IPS-20b (cell line): Measurements from ENCODE around the gene ELL.

Experiments used
- H3K27ac ChIP-seq: one replicate; pipeline ENCODE4 v1.5.1; 2013; ENCODE audit warnings: low read length
- H3K27me3 ChIP-seq: 2 replicates; pipeline ENCODE4 v1.6.1; 2013; ENCODE audit warnings: mild to moderate bottlenecking, low read length, inconsistent platforms; ENCODE audit not compliant: insufficient read depth
- H3K36me3 ChIP-seq: 2 replicates; pipeline ENCODE4 v1.6.1; 2013; ENCODE audit warnings: low read depth, mild to moderate bottlenecking, inconsistent platforms, low read length, moderate library complexity; ENCODE audit not compliant: insufficient read depth
- H3K4me1 ChIP-seq: 2 replicates; pipeline ENCODE4 v1.6.1; 2013; ENCODE audit warnings: mild to moderate bottlenecking, control low read depth, inconsistent platforms, low read length, moderate library complexity; ENCODE audit not compliant: insufficient read depth
- H3K4me3 ChIP-seq: 2 replicates; pipeline ENCODE4 v1.5.1; 2013; ENCODE audit warnings: mild to moderate bottlenecking, low read length, inconsistent platforms
- H3K9ac ChIP-seq: 2 replicates; pipeline ENCODE4 v1.6.1; 2013; ENCODE audit warnings: low read depth, mild to moderate bottlenecking, inconsistent platforms, low read length, moderate library complexity
- H3K9me3 ChIP-seq: 2 replicates; pipeline ENCODE4 v1.6.1; 2013; ENCODE audit warnings: mild to moderate bottlenecking, low read depth, low read length, inconsistent platforms; ENCODE audit not compliant: insufficient read depth

ELL gene

DNA sequence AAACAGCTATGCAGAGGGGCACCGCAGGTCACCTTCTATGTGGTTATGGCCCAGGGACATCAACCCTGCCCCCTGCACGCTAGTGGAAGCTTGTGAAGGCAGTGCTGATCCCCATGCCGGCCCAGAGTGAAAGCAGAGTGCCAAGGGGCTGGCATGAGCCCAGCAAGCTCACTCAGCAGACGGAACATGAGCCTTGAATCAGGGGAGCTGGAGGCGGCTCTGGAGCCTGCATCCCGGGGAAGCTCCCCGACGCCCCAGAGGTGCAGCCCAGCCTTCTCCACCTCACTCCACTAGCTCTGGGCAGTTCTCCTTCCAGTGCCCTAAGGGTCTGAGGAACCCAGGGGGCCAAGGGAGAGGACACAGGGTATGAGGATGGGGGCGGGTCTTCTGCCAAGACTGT lies 64.9 kb downstream of the ELL start:
- no peaks in the 10 kb centered on the region for H3K9me3 ChIP-seq
- no peak overlapping the region for H3K27ac ChIP-seq
- no peak overlapping the region for H3K9ac ChIP-seq
- no peak overlapping the region for H3K4me3 ChIP-seq
- H3K27me3 ChIP-seq = no peaks in the 10 kb centered on the region
- H3K4me1 ChIP-seq = no peaks in the 10 kb centered on the region
- peaks cover 27% of the 10 kb centered on the region for H3K36me3 ChIP-seq

GRCh38 chr19:18456279-18456678 lies 65.6 kb downstream of the ELL start:
- no peak overlapping the region for H3K9ac ChIP-seq
- no peaks in the 10 kb centered on the region for H3K4me1 ChIP-seq
- H3K27ac ChIP-seq = no peak overlapping the region
- H3K36me3 ChIP-seq = peaks cover 22% of the 10 kb centered on the region
- H3K9me3 ChIP-seq = no peaks in the 10 kb centered on the region
- no peaks in the 10 kb centered on the region for H3K27me3 ChIP-seq
- no peak overlapping the region for H3K4me3 ChIP-seq

- no peak overlapping the region for H3K4me3 ChIP-seq
- H3K36me3 ChIP-seq = peaks cover 15% of the 10 kb centered on the region; the same call in 1 of the 2 replicates
- H3K4me1 ChIP-seq = no peaks in the 10 kb centered on the region
- no peaks in the 10 kb centered on the region for H3K27me3 ChIP-seq
- no peaks in the 10 kb centered on the region for H3K9me3 ChIP-seq
- no peak overlapping the region for H3K27ac ChIP-seq
- no peak overlapping the region; the same call in 1 of the 2 replicates for H3K9ac ChIP-seq
These were observed 68.4 kb downstream of the ELL start for GRCh38 chr19:18453269-18454024.

DNA sequence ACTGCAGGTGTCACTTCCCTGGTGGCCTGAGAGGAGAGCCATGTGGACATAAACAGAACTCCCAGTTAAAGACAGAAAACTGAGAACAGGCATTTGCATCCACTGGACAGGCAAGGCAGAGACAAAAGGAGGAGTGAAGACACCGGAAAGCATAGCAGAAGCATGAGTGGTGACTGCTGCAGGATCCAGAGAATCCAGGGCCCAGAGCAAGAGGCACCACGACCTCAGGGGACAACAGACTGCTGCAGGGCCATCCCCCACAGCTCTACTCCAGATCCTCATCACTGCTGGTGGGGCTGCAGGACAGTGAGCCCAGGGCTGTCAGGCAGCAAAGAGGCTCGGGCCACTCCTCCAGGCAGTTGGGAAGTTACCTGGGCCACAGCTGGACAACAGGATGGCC lies 69.5 kb downstream of the ELL start:
- H3K36me3 ChIP-seq = peaks cover 8% of the 10 kb centered on the region; the same call in 1 of the 2 replicates
- no peaks in the 10 kb centered on the region for H3K27me3 ChIP-seq
- no peak overlapping the region for H3K4me3 ChIP-seq
- no peaks in the 10 kb centered on the region for H3K9me3 ChIP-seq
- H3K4me1 ChIP-seq = no peaks in the 10 kb centered on the region
- no peak overlapping the region for H3K9ac ChIP-seq
- no peak overlapping the region for H3K27ac ChIP-seq

- H3K9me3 ChIP-seq = no peaks in the 10 kb centered on the region
- no peak overlapping the region for H3K27ac ChIP-seq
- H3K4me1 ChIP-seq = no peaks in the 10 kb centered on the region
- H3K27me3 ChIP-seq = no peaks in the 10 kb centered on the region
- H3K9ac ChIP-seq = no peak overlapping the region
- peaks cover 17% of the 10 kb centered on the region; the same call in 1 of the 2 replicates for H3K36me3 ChIP-seq
- H3K4me3 ChIP-seq = no peak overlapping the region
These were observed 70.7 kb downstream of the ELL start for GRCh38 chr19:18450931-18451836.

DNA sequence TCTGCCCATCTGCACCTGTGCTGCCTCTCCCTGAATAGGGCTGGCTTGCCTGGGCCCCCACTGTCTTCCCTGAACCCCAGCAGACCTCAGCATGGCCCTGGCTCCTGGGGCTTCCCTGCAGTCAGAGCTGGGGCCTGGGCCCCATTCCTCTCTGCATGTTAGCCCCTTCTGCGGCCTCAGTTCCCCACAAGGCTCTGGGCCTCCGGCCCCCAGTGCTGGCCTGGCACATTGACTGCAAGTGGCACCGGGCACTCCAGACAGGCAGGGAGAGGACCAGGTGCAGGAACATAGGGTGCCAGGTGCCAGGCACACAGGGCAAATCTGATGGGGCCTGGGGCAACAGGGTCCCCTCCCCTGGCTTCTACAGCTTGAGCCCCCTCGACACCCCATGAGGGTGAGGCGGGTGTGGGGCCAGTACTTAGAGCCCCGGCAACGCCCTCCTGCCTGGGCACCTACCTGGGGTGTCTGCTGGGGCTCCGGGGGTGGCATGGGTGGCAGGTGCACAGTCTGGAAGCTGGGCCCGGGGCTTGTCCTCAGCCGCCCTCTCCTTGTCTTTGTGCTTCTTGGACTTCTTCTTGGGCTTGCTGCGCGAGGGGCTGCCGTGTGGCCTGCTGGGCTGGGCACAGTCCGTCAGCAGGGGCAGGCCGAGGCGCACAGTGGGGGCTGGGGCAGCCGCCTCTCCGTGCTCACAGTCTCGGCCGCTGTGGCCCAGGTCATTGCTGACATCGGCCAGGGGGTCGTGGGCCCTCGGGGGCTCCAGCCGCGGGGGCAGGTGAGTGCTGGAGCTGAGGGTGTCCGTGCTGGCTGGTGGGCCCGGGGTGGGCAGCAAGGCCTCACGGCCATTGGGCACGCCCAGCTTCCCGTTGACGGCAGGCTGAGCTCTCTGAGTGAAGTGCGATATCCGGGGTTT lies 71.6 kb downstream of the ELL start:
- H3K27me3 ChIP-seq = no peaks in the 10 kb centered on the region
- H3K36me3 ChIP-seq = peaks cover 19% of the 10 kb centered on the region; the same call in 1 of the 2 replicates
- no peaks in the 10 kb centered on the region for H3K4me1 ChIP-seq
- no peak overlapping the region for H3K27ac ChIP-seq
- no peaks in the 10 kb centered on the region for H3K9me3 ChIP-seq
- no peak overlapping the region for H3K9ac ChIP-seq
- H3K4me3 ChIP-seq = no peak overlapping the region

DNA sequence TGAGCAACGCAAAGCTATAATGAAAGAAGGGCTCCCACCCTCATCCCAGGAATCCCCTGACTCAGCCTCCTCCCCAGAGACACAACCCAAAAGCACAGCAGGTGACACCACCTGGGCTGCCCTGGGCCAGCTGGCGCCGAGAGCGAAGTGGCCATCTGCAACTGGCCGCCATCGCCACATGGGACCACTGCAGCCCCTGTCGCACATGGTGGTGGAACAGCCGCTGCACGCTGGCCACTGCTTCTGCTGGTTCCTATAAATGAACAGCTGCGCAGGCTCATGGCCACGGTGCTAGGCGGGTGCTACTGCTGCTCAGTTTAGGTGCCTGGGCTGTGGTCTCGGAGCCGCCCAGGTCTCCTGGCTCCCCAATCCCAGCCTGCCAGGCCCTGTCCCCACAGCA lies 72.3 kb downstream of the ELL start:
- no peak overlapping the region for H3K4me3 ChIP-seq
- no peak overlapping the region for H3K9ac ChIP-seq
- H3K9me3 ChIP-seq = no peaks in the 10 kb centered on the region
- H3K4me1 ChIP-seq = no peaks in the 10 kb centered on the region
- H3K36me3 ChIP-seq = peaks cover 23% of the 10 kb centered on the region
- H3K27me3 ChIP-seq = no peaks in the 10 kb centered on the region
- no peak overlapping the region for H3K27ac ChIP-seq

DNA sequence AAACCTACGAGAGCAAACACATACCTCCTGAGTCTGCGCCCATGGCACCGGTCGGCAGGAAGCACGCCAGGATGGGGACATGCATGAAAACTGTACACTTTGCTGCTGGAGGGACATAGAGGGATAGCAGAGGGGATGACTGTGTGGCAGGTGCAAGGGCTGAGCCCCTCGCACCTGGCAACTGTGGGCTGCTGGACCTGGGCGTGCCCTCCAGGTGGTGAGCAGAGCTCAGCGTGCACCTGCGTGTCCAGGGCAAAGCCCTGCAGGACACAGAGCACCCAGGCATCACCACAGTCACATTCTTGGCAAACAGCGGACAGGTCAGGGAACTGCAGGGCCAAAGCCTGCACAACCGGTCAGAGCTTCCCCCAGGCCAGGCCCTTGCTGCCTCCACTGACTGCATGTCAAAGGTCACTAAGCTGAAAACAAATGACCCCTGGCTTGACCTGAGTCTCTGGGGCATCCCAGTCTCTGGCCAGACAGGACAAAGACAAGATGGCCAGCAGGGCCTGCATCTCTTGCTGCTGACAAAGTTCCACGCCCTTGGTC lies 75.0 kb downstream of the ELL start:
- Histone ChIP-seq H3K27ac (no peak overlapping the region), H3K9ac (no peak overlapping the region), H3K27me3 (no peaks in the 10 kb centered on the region), H3K36me3 (peaks cover 25% of the 10 kb centered on the region), H3K9me3 (no peaks in the 10 kb centered on the region), H3K4me1 (no peaks in the 10 kb centered on the region), H3K4me3 (no peak overlapping the region)

GRCh38 chr19:18446145-18446810 lies 75.6 kb downstream of the ELL start:
- Histone ChIP-seq H3K36me3 (peaks cover 25% of the 10 kb centered on the region), H3K9ac (no peak overlapping the region), H3K4me3 (no peak overlapping the region), H3K9me3 (no peaks in the 10 kb centered on the region), H3K27ac (no peak overlapping the region), H3K4me1 (no peaks in the 10 kb centered on the region), H3K27me3 (no peaks in the 10 kb centered on the region)

DNA sequence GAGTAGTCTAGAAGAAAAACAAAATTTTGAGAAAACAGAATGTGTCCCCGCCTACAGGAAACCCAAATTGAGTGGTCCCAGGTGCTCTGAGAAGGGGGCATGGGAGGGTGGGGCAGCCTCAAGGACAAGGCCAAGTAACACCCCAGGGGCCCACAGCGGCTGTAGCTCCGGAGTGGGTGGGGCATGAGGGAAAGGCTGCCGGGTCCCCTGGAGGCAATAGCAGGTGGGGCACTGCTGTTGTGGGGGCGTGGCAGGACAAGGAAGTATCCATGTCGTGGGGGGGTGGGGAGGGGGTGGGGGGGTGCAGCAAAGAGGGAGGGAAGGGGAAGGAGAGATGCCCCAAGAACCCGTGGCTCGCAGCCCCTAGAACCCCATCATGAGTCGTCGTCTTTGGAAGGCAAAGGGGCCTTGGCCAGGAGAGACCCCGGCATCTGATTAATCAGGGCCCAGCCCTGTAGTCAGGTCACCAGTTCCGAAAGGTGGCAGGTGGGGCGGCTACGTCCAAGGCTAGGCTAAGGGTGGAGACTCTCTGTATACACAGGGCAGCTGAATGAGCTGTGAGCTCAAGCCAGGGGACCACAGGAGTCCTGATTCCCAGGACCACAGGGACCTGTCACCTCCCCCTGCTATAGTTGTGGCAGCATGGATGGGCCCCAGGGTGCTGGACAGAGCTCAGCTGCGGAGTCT lies 76.5 kb downstream of the ELL start:
- H3K4me1 ChIP-seq = no peaks in the 10 kb centered on the region
- H3K9me3 ChIP-seq = no peaks in the 10 kb centered on the region
- peaks cover 25% of the 10 kb centered on the region for H3K36me3 ChIP-seq

More for the DNA sequence above, 76.5 kb downstream of the ELL start:
- H3K9ac ChIP-seq = no peak overlapping the region
- H3K4me3 ChIP-seq = no peak overlapping the region
- no peak overlapping the region for H3K27ac ChIP-seq
- H3K27me3 ChIP-seq = no peaks in the 10 kb centered on the region
